ENCODE measurements around the gene COPG1. TPM values are rescaled to one million over a fixed set of nuclear protein-coding genes. Genes with fewer than 3 reads are reported as not detected.

Gene COPG1
- total and polyA plus RNA-seq, 2 donors (not counting 3 experiments of a cell fraction or from before 2014, with no cell fraction given), result 112 to 202 TPM

DNA sequence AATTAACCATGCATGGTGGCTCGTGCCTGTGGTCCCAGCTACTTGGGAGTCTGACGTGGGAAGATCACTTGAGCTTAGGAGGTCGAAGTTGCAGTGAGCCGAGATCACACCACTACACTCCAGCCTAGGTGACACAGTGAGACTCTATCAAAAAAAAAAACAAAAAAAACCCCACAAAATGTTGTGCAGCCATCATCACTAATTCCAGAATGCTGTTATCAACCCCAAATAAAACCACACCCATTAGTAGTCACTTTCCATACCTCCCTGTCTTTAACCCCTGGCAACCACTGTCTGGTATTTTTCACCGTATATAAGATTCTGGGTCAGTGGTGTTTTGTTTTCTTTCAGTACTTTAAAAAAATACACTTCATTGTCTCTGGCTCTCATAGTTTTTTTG lies 45.9 kb downstream of the COPG1 start:
- Histone ChIP-seq H3K4me3 (replicated peaks in 1 of 3; ENCODE audit: insufficient read depth in 1 of 3, low read depth in 1 of 3, low read length in 3 of 3) (no peak overlapping the region), H3K27me3 (ENCODE audit: control insufficient read depth in 2 of 2, insufficient read depth in 2 of 2, low read length in 2 of 2) (no peaks in the 10 kb centered on the region), H3K4me1 (ENCODE audit: control insufficient read depth, extremely low read depth, insufficient read depth, low read length) (no peaks in the 10 kb centered on the region), H3K27ac (ENCODE audit: insufficient read depth, low read depth, low read length) (no peak overlapping the region), H4K20me1 (replicated peaks; ENCODE audit: control insufficient read depth, extremely low read depth, insufficient read depth, low read length) (no peaks in the 10 kb centered on the region), H3K36me3 (ENCODE audit: control insufficient read depth in 2 of 2, extremely low read depth in 1 of 2, insufficient read depth in 2 of 2, low read length in 2 of 2) (peaks cover 12 to 20% of the 10 kb centered on the region in 2 experiments), H2AFZ (ENCODE audit: low read depth, low read length) (no peak overlapping the region), H3K9ac (replicated peaks; ENCODE audit: extremely low read depth, insufficient read depth, low read length) (no peak overlapping the region), H3K79me2 (ENCODE audit: control insufficient read depth, insufficient read depth, low read length) (no peaks in the 10 kb centered on the region), H3K9me1 (replicated peaks; ENCODE audit: control insufficient read depth, extremely low read depth, insufficient read depth, low read length) (no peaks in the 10 kb centered on the region), H3K4me2 (ENCODE audit: insufficient read depth, low read length) (no peak overlapping the region), H3K9me3 (replicated peaks; ENCODE audit: control insufficient read depth, insufficient read depth, low read length) (no peaks in the 10 kb centered on the region)
- dilution Hi-C loops (cut with MboI; ENCODE audit: extremely low pct_ligation_motif_present, low sequenced_read_pairs) (no loop called here), intact Hi-C loops (cut with micrococcal nuclease) (no loop called here)
- no peak for TF ChIP-seq FOS (IDR thresholded peaks at IDR 0.05; ENCODE audit: borderline replicate concordance, insufficient read depth, low read length)
- no peak for DNase-seq (ENCODE audit: low read depth, low spot score)
- no TSS peak for BruUV-seq (replicated peaks)
- CTCF ChIA-PET, result no interaction called here
- no peak for FAIRE-seq
- POLR2A ChIA-PET, result no interaction called here

- H3K4me3 ChIP-seq (replicated peaks in 1 of 3; ENCODE audit: insufficient read depth in 1 of 3, low read depth in 1 of 3, low read length in 3 of 3), result no peak overlapping the region
- TF ChIP-seq JUN (IDR thresholded peaks at IDR 0.05; ENCODE audit: borderline replicate concordance, insufficient read depth, insufficient read length, low read depth) (no peak), FOS (IDR thresholded peaks at IDR 0.05; ENCODE audit: borderline replicate concordance, insufficient read depth, low read length) (no peak), POLR2AphosphoS5 (IDR thresholded peaks at IDR 0.05; ENCODE audit: insufficient read depth, low read depth, low read length) (no peak), POLR2A (IDR thresholded peaks at IDR 0.05; ENCODE audit: low read depth, low read length) (no peak), CTCF (IDR thresholded peaks at IDR 0.05; ENCODE audit: extremely low read depth in 1 of 2, insufficient read depth in 1 of 2, low read depth in 1 of 2, low read length in 2 of 2) (no peak), EZH2 (IDR thresholded peaks at IDR 0.05; ENCODE audit: borderline replicate concordance, low read depth, low read length, severe bottlenecking) (no peak), GATA2 (IDR thresholded peaks at IDR 0.05; ENCODE audit: insufficient read depth, insufficient read length, low read depth, low read length) (no peak), MYC (IDR thresholded peaks at IDR 0.05; ENCODE audit: low read depth, low read length) (no peak)
- TF ChIP-seq, protein P1, sequence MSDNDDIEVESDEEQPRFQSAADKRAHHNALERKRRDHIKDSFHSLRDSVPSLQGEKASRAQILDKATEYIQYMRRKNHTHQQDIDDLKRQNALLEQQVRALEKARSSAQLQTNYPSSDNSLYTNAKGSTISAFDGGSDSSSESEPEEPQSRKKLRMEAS (IDR thresholded peaks at IDR 0.05; ENCODE audit: insufficient read depth, insufficient read length), result no peak
- FAIRE-seq, result no peak
- H3K9me3 ChIP-seq (replicated peaks; ENCODE audit: control insufficient read depth, insufficient read depth, low read length), result no peaks in the 10 kb centered on the region
- no peaks in the 10 kb centered on the region for H3K9me1 ChIP-seq (replicated peaks; ENCODE audit: control insufficient read depth, extremely low read depth, insufficient read depth, low read length)
- ChIA-PET CTCF (interaction anchor here (1.6 to 2.1 kb wide), 2 partner anchors 12 to 79 kb away, joined by 3 to 12 read pairs; a partner anchor contains a TSS), POLR2A (no interaction called here)
- no peak overlapping the region for H3K9ac ChIP-seq (replicated peaks; ENCODE audit: extremely low read depth, insufficient read depth, low read length)
- peaks cover 11% of the 10 kb centered on the region for H3K4me1 ChIP-seq (ENCODE audit: control insufficient read depth, extremely low read depth, insufficient read depth, low read length)
- H2AFZ ChIP-seq (ENCODE audit: low read depth, low read length), result no peak overlapping the region
- peaks cover 0 to 18% of the 10 kb centered on the region in 2 experiments for H3K36me3 ChIP-seq (ENCODE audit: control insufficient read depth in 2 of 2, extremely low read depth in 1 of 2, insufficient read depth in 2 of 2, low read length in 2 of 2)
- no TSS peak for BruUV-seq (replicated peaks)
- no peaks in the 10 kb centered on the region for H3K27me3 ChIP-seq (ENCODE audit: control insufficient read depth in 2 of 2, insufficient read depth in 2 of 2, low read length in 2 of 2)
- dilution Hi-C loops (cut with MboI; ENCODE audit: extremely low pct_ligation_motif_present, low sequenced_read_pairs), result no loop called here
- no peaks in the 10 kb centered on the region for H4K20me1 ChIP-seq (replicated peaks; ENCODE audit: control insufficient read depth, extremely low read depth, insufficient read depth, low read length)
- H3K79me2 ChIP-seq (ENCODE audit: control insufficient read depth, insufficient read depth, low read length), result no peaks in the 10 kb centered on the region
- DNase-seq (ENCODE audit: low read depth, low spot score), result no peak
- intact Hi-C loops (cut with micrococcal nuclease), result loop anchor here (2.0 kb wide), 1 partner anchor 22 kb away; no protein-coding TSS in a partner anchor
- no peak overlapping the region for H3K4me2 ChIP-seq (ENCODE audit: insufficient read depth, low read length)
- no peak overlapping the region for H3K27ac ChIP-seq (ENCODE audit: insufficient read depth, low read depth, low read length)
Observed at GRCh38 chr3:129304146-129304961, 54.9 kb downstream of the COPG1 start.
